GM12801 (cell line): ENCODE measurements around the gene TMEM253.

Experiments used
- TF ChIP-seq, protein P1 (sequence below): IDR thresholded peaks from one replicate; pipeline ENCODE4 v1.5.1; 2011; ENCODE audit warnings: control low read depth; ENCODE audit not compliant: insufficient read length; ENCODE audit errors: extremely low read depth

The TMEM253 gene

DNA sequence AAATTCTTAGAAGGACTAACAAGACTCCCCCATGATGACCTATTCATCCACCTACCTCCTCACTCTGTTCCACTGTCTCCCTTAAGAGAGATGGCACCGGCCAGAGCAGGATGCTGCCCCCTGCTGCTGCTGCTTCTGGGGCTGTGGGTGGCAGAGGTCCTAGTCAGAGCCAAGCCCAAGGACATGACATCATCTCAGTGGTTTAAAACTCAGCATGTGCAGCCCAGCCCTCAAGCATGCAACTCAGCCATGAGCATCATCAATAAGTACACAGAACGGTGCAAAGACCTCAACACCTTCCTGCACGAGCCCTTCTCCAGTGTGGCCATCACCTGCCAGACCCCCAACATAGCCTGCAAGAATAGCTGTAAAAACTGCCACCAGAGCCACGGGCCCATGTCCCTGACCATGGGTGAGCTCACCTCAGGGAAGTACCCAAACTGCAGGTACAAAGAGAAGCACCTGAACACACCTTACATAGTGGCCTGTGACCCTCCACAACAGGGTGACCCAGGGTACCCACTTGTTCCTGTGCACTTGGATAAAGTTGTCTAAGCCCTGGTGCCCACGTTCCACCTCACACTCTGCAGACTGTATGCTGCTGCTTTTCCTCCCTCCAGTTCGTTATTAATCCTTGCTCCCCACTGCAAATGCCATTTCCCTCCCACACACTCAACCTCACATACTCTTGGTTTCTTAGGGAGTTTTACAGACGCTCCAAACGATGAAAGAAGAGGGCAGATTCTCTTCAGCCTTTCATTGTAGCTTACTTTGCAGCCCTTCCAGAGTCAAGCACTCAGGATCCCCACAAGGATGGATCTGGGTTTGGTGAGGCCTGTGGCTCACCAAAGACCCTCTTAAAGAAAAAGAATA is 42.8 kb upstream of the TMEM253 start, which contains the start of gene RNASE8:
Gene RNASE8, plus strand, starts transcription at position 20 of the 873 bp plus-strand sequence. Its CDS starts 71 bp downstream, at position 91.
- TF ChIP-seq, protein P1, sequence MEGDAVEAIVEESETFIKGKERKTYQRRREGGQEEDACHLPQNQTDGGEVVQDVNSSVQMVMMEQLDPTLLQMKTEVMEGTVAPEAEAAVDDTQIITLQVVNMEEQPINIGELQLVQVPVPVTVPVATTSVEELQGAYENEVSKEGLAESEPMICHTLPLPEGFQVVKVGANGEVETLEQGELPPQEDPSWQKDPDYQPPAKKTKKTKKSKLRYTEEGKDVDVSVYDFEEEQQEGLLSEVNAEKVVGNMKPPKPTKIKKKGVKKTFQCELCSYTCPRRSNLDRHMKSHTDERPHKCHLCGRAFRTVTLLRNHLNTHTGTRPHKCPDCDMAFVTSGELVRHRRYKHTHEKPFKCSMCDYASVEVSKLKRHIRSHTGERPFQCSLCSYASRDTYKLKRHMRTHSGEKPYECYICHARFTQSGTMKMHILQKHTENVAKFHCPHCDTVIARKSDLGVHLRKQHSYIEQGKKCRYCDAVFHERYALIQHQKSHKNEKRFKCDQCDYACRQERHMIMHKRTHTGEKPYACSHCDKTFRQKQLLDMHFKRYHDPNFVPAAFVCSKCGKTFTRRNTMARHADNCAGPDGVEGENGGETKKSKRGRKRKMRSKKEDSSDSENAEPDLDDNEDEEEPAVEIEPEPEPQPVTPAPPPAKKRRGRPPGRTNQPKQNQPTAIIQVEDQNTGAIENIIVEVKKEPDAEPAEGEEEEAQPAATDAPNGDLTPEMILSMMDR = no peak

- TF ChIP-seq, protein P1 = no peak
Measured at GRCh38 chr14:21058903-21059302, 42.0 kb upstream of the TMEM253 start.

- TF ChIP-seq, protein P1 = no peak
Measured at GRCh38 chr14:21059842-21060613, 40.8 kb upstream of the TMEM253 start.

DNA sequence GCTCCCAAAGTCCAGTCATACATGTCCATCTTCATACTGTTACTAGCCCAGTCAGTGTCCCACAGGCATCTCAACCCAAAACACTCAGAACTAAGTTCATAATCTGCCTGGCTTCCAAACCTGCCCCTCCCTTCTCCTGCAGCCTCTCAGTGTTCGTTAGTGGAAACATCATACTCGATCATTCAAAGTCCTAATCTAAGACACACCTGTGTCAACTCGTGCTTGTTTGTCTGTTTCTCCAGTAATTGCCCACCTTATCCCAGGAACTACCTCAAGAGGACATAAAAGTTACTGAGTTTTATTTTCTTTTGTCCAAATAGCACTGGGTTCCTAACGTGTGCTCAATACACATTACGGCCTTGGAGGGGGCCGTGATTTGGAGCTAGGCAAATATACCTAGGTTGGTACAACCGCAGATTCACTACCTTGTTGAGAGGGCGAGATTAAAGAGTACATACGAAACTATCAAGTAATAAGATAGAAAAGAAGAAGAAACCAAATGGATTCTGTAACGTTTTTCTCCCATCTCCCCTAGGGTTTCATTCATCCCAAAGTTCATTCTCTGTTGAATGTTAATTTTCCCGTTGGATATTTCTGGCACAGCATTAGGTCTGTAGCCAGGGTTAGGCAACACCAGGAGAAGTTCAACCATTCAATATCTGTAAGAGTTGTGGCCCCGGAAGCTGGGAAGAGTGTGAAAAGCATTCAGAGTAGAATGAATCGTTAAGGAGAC is 40.1 kb upstream of the TMEM253 start:
- TF ChIP-seq, protein P1 = no peak

DNA sequence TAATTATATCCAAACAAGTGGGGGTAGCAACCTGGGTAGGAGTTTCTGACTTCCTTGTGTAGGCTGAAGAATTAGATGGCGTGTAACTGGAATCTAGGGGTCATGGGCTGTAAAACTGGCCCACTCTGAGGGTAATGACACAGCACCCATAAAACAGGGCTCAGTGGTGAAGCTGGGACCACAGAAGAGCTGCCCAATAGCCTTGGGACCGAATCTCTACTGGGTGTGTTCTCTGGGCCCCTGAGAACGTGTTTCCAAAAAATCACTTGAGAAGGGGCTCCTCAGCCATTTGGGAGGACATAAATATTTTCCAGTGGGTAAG is 39.6 kb upstream of the TMEM253 start:
- TF ChIP-seq, protein P1 = no peak

DNA sequence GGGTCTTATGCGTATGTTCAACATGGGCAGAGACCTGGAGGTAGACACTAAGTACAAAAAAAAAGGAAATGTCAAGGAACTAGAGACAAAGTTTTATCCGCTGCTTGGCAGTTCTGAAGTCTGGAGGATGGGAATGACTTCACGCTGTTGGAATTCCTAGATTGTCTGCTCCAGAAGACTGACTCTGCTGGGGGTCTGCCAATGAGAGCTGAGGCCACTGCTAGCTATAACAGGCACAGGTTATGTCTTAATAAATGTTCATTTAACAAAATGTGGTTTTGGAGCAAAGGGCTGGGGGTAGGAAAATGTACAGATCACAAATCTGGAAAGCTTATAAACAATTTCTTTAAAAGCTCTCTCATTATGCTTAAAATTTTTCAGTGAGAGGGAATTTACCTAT is 37.4 kb upstream of the TMEM253 start:
- TF ChIP-seq, protein P1 = no peak
